ENCODE data around the gene MTAP.

The MTAP gene

DNA sequence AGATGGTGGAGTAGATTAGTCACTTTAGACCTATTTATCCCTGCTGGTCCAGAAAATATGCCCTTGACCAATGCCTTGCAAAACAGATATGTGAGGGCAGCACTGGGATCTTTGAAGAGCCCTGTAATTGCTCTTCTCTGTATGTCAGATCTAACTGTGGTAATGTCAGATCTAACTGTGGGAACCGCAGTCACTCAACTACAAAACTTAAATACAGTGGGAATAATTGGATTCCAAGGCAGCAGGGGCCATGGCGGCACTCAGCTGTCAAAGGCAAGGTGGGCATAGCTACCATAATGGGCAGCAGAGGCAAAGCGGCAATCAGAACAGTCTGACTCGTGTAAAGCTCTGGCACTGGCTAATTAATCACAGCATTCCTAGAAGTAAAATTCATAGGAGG is 46.2 kb downstream of the MTAP start:
- TF ChIP-seq ZFX (IDR thresholded peaks at IDR 0.05), result no peak
- TF ChIP-seq, protein P1, sequence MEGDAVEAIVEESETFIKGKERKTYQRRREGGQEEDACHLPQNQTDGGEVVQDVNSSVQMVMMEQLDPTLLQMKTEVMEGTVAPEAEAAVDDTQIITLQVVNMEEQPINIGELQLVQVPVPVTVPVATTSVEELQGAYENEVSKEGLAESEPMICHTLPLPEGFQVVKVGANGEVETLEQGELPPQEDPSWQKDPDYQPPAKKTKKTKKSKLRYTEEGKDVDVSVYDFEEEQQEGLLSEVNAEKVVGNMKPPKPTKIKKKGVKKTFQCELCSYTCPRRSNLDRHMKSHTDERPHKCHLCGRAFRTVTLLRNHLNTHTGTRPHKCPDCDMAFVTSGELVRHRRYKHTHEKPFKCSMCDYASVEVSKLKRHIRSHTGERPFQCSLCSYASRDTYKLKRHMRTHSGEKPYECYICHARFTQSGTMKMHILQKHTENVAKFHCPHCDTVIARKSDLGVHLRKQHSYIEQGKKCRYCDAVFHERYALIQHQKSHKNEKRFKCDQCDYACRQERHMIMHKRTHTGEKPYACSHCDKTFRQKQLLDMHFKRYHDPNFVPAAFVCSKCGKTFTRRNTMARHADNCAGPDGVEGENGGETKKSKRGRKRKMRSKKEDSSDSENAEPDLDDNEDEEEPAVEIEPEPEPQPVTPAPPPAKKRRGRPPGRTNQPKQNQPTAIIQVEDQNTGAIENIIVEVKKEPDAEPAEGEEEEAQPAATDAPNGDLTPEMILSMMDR (conservative IDR thresholded peaks at IDR 0.05), result no peak
- H3K27ac ChIP-seq, result no peak overlapping the region

DNA sequence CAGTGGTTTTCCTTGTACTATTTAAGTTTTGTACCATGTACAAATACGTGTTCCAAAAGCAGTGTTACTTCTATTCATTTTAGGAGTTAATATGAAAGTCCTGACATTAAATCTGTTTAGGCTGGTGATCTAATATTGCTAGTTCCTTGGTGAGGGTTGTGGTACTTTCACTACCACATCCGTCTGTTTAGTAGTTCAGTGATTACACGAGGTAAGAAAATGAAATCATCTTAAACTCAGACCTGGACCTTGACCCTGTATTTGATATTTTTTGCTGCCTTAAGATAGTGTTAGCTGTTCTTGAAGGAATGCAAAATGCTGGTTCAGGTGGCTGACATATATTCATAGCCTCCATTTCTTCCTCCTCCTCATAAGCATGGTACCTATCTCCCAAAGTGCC is 50.3 kb downstream of the MTAP start:
- H3K27ac ChIP-seq, result no peak overlapping the region
- no peak for TF ChIP-seq ZFX (IDR thresholded peaks at IDR 0.05)
- TF ChIP-seq, protein P1 (conservative IDR thresholded peaks at IDR 0.05), result no peak

DNA sequence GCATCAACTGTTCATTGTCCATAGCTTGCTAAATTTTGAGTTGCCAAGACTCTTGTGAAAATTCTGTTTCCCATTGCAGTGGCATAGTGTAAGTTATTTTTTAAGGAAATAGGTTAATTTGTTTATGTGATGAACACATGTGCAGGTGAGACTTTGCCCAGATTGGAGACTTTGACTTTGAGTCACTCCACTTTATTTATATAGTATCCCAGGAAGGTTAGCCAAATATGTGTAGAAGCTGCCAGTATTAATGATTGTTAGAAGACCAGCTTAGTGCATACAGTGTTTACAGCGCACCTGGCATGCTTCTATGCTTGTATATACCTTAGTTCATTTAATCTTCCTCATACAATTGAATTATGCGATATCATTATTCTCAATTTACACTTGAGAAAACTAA is 51.0 kb downstream of the MTAP start:
- TF ChIP-seq ZFX (IDR thresholded peaks at IDR 0.05), result no peak
- TF ChIP-seq, protein P1 (conservative IDR thresholded peaks at IDR 0.05), result no peak
- no peak overlapping the region for H3K27ac ChIP-seq

DNA sequence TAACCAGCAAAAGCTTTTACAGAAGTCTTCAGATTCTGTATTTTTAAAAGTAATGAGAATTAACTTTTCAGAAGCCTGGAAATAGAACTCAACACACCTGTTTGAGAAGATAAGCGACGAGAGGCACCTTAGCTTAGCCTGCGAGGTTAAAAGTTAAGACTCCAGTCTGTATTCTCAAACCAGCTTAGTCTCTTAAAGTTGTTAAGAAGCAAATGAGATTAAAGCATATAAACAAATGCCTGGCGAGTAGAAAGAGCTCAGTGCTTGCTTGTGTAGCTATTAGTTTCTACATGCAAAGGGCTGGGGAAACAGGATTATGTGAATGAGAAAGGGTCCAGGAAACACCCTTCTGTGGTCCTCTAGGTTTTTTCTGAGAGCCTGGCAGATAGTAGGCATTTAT is 51.7 kb downstream of the MTAP start:
- H3K27ac ChIP-seq, result no peak overlapping the region
- TF ChIP-seq, protein P1 (conservative IDR thresholded peaks at IDR 0.05), result no peak
- TF ChIP-seq ZFX (IDR thresholded peaks at IDR 0.05), result no peak

DNA sequence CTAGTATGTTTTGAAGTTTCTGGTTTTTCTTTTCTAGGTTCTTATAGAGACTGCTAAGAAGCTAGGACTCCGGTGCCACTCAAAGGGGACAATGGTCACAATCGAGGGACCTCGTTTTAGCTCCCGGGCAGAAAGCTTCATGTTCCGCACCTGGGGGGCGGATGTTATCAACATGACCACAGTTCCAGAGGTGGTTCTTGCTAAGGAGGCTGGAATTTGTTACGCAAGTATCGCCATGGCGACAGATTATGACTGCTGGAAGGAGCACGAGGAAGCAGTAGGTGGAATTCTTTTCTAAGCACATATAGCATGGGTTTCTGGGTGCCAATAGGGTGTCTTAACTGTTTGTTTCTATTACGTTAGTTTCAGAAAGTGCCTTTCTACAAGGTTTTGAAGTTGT is 52.2 kb downstream of the MTAP start:
- no peak for TF ChIP-seq ZFX (IDR thresholded peaks at IDR 0.05)
- TF ChIP-seq, protein P1 (conservative IDR thresholded peaks at IDR 0.05), result no peak
- no peak overlapping the region for H3K27ac ChIP-seq

DNA sequence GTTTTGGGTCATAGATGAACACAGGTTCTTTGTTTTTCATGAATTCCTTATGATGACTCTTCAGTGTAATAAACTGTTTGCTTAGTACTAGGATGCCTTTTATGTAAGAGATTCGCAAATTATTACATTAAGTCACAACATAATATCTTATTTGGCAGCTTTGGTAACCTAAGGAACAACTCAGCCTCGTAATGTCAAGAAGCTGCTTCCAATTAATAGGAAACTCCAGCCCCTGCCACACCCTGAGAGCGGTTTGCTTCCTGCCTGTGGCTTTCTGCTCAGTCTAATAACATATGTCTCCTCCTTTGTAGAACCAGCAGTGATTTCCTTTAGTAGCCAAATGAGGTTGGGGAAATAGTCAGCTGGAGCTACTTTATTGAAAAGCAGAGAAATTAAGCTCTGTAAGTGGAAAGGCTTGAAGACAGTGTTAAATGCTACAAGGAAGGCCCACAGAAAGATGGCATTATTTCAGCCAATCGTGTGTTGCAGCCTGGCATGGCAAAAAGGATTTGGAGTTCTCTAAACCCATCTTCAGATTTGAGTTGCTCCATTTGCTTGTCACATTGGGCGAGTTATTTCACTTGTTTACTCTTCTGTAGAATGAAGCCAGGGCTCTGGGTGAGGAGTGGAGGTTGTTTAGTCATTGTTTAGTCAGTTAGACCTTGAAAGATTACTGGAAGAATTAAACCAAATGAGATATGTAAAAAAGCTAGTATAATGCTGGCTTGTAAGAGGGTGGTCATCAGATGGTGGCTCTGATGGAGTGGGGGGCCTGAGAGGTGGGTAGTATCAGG is 54.1 kb downstream of the MTAP start:
- H3K27ac ChIP-seq, result no peak overlapping the region

DNA sequence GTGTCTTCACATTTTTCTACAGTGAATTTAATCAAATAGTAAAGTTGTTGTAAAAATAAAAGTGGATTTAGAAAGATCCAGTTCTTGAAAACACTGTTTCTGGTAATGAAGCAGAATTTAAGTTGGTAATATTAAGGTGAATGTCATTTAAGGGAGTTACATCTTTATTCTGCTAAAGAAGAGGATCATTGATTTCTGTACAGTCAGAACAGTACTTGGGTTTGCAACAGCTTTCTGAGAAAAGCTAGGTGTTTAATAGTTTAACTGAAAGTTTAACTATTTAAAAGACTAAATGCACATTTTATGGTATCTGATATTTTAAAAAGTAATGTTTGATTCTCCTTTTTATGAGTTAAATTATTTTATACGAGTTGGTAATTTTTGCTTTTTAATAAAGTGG is 60.4 kb downstream of the MTAP start:
- TF ChIP-seq, protein P1 (conservative IDR thresholded peaks at IDR 0.05), result no peak
- TF ChIP-seq ZFX (IDR thresholded peaks at IDR 0.05), result no peak

More for the DNA sequence above, 54.1 kb downstream of the MTAP start:
- TF ChIP-seq, protein P1 (conservative IDR thresholded peaks at IDR 0.05), result no peak
- TF ChIP-seq ZFX (IDR thresholded peaks at IDR 0.05), result no peak

More for the DNA sequence above, 60.4 kb downstream of the MTAP start:
- no peak overlapping the region for H3K27ac ChIP-seq
